GM18520 (cell line): ENCODE measurements around the gene RBM47.
"Not testable (repeated sequence)": the region's sequence is repeated elsewhere in the genome, so short reads cannot be mapped to it uniquely, and the experiment has no call there.

Experiments
- ATAC-seq: cut with Tn5 transposase; IDR thresholded peaks from one replicate; pipeline ENCODE4 v1.9.1; 2021; ENCODE audit not compliant: unreplicated experiment

The RBM47 gene

DNA sequence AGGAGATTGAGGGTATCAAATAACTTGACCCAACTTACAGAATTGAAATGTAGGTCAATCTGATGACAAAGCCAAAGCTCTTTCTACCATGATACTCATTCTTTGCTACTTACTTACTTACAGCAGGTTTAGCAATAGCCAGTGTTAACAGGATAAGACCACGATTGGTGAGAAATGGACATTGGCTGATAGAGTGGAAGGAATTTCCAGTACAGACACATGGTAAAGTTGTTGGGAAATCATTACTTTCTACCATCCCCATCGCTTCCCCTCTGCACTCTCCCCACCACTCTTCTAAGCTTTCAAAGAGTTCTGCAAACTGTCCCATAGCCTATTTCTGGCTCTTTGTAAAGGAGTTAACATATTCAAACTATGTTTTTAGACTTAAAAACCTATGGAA, 174.8 kb downstream of the RBM47 start:
- ATAC-seq = no peak

DNA sequence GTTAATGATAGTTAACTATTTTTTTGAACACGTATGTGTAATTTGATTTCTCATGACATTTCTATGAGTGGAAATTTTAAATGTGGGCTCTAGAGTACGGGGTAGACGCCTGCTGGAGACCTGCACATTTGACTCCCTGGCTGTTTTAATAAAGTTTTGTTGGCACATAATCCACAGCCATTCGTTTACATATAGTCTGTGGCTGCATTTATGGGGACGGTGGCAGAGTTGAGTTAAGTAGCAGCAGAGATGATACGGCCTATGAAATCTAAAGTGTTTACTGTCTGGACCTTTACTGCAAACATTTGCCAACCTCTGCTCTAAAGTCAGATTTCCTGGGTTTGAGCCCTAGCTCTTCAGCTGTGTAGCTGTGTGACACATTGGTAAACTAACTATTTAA, 175.8 kb downstream of the RBM47 start:
- no peak for ATAC-seq

DNA sequence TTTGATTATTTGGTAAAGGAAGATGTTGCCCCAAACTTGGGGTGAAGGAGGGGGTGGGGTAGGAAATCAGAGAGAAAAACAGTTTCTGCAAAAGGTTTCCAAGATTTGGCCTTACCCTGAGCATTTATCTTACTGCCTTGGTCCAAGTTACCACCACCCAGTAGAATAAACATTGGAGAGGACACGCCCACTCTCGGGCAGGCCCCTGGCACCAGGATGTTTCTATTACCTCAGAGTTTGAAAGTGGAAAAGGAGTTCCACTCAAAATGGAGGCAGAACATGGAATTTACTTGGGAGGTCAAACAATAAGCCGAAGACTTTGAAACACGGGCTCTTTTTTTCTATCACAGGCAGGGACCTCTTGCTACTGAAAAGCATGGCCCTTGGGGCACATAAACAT, 180.8 kb downstream of the RBM47 start:
- no peak for ATAC-seq

DNA sequence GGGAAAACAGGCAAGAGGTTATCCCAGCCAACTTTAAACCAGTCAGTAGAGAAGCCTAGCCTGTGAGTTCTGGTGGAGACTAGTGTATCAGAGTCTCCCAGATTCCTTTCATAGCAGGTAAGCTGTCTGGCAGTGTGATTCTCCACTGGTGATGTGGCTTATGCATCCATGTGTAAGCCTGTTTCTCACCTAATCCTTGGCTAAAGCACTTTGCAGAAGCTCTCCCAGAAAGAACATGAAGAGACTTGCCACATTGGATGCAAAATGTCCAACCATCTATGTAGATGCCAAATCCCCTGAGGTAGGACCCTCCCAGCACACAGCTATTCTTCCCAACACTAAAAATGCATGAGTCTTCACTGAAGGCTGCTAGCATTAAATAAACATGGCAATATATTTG, 182.8 kb downstream of the RBM47 start:
- ATAC-seq = no peak

DNA sequence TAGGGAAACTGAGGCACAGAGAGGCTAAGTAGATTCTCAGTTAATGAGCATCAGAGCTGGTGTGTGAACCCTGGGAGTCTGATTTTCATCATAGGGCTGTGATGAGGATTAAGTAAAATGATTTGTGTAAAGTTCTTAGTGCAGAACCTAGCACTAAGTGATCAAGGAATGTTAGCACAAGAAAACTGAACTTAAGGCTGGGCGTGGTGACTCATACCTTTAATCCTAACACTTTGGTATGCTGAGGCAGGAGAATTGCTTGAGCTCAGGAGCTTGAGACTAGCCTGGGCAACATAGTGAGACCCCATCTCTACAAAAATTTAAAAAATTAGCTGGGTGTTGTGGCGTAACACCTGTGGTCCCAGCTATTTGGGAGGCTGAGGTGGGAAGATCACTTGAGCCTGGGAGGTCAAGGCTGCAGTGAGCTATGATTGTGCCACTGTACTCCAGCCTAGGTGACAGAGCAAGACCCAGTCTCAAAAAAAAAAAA, 183.4 kb downstream of the RBM47 start:
- ATAC-seq = not testable (repeated sequence)

DNA sequence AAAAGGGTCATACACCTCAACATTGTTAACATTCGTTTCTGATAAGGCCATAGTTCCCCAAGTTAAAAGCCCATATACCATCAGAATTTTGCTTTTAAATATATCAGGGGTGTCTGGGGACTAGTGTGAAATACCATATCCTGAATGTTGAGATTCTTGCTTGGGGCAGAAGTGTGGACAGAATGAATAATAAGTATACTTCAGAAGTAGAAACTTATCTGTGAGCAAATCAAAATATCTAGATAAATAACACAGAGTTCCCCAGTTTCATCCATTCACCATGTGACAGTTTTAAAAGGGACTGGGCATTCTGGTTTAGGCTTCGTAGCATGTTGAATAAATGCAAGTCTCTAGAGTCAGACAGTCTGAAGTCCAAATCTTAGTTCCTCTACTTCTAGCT, 184.0 kb downstream of the RBM47 start:
- no peak for ATAC-seq

DNA sequence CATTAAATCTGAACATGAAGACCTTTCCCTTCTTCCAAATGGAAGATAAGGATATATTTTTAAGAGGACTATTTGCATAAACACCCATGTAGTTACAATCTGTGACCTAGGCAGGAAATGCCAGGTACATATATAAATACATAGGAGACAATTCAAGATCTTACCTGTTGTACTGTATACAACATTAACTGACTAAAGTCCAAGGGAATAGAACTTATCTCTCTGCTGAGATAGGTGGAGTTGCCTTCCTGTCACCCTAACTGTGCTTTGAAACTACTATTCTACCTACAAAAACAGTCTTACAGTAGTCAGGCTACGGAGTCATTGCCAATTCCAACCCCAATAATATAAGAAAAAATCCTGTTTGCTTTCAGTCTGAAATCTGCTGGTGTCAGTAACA, 188.2 kb downstream of the RBM47 start:
- no peak for ATAC-seq

DNA sequence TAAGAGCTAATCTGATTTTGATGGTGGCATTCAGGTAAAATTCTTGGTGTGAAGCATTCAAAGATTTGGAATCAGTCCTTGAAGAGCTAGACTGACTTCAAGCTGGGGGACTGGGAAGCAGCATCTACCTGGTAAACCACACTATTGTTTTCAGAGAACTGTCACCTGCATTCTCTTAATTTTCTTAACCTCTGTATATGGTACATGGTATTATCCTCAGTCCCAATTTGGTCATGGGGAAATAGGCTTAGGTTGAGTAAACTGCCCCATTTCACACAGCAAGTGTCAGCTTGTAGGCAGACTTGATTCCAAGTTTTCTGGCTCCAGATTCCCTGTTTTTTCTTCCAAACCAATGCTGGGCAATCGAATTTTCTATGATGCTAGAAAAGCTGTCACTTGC, 190.1 kb downstream of the RBM47 start:
- ATAC-seq = no peak

DNA sequence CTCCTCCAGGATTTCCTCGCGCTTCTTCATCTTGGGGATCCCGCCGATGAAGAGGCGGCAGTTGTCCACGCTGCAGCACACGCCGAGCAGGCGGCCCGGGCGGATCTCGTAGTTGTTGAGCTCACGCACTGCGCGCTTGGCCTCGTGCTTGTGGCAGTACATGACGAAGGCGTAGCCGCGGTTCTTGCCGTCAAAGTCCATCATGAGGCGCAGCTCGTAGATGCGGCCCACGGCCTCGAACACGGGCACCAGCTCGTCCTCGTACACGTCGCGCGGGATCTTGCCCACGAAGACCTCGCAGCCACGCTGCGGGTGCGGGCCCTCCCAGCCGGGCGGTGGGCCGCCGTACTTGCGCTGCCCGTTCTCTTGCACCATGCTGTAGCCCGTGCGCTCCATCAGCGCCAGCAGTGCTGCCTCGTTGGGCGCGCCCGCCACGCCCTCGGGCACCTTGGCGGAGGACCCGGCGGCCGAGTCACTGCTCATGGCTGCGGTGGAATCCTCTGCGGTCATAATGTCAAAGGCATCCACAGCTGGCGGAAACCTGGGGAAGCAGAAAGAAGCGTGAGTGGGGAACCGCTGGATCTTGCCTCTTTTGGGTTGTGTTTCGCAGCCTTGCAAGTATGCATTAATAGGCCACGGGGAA, 191.2 kb downstream of the RBM47 start:
- ATAC-seq = no peak

DNA sequence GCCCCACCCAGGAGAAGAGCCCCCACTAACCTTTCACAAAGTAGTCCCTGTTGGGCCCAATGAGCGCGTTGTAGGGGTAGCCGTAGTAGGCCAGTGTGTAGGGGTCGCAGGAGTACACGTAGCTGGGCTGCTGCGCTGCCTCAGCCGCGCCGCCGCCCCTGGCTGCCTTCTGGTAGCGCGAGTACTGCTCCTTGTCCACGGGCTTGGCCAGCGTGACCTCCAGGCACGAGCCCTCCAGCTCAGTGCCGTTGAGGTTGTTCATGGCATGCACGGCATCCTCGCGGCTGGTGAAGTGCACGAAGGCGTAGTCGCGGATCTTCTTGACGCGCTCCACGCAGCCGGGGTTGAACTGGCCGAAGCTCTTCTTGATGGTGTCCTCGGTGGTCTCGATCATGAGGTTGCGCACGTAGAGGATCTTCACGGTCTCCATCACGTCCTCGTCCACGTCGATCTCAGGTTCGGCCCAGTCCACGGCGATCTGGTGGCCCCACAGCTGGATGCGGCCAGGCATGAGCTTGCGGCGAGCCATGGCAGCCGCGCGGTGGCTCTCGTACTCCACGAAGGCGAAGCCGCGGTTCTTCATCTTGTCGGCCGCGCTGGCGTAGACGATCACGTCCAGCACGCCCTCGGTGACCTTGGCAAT, 191.8 kb downstream of the RBM47 start:
- no peak for ATAC-seq

DNA sequence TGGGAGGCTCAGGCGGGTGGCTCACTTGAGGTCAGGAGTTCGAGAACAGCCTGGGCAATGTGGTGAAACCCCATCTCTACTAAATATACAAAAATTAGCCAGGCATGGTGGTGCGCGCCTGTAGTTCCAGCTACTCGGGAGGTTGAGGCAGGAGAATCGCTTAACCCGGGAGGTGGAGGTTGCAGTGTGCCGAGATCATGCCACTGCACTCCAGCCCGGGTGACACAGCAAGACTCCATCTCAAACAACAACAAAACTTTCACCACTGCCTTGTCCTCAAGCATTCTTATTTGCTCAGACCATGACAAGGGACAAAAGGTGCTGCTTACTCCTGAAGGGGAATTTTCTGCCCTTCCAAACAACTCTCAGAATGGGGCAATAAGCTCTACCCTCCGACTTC, 194.4 kb downstream of the RBM47 start:
- ATAC-seq = not testable (repeated sequence)

DNA sequence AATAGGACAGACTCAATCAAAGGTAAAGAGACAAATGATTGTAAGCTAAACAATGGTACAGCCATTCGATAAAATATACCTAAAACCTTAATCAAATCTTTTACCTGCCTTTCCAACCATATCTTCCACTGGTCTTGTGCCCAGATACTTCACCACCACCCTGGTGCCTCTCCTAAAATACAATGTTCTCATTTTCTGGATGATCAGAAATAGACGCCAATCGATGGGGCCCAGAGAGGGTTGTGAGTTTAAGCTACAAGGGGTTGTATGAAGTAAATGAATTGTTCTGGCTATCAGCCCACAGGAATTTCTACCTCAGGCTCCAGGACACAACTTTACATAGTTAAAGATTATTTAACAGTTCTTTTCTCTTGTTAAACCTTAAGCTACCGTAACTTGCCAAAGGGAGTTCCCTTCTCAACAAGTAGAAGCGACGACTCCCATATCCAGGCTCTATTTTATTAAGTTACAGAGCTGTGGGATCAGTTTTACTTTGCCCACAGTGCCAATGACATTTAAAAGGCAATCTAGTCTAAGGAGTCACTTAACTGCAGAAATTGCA, 195.5 kb downstream of the RBM47 start:
- no peak for ATAC-seq

DNA sequence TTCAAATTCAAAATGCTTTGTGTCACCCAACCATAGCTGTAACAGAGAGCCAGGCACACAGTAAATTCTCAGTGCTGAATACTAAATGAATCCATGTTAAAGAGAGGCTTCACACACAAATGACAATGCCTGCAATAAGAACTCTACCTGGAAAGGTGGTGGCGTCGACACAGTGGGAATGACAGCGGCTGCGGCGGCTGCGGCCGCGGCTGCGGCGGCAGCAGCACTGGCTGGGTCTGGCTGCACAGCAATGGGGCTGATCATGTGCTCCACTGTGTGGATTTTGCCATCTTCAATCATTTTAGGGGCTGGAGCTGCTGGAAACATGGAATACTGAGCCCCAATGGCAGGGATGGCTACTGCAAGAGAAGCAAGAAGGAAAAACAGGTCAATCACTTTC, 197.2 kb downstream of the RBM47 start:
- ATAC-seq = no peak

DNA sequence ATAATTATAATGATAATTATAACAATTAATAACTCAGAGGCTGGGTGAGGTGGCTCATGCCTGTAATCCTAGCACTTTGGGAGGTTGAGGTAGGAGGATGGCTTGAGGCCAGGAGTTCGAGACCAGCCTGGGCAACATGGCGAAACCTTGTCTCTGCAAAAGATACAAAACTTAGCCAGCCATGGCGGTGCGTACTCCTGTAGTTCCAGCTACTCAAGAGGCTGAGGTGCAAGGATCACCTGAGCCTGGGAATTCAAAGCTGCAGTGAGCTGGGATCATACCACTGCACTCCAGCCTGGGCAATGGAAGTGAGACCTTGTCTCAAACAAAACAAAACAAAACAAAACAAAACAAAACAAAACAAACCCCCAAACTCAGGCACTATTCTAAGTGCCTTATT, 201.8 kb downstream of the RBM47 start:
- ATAC-seq = not testable (repeated sequence)

DNA sequence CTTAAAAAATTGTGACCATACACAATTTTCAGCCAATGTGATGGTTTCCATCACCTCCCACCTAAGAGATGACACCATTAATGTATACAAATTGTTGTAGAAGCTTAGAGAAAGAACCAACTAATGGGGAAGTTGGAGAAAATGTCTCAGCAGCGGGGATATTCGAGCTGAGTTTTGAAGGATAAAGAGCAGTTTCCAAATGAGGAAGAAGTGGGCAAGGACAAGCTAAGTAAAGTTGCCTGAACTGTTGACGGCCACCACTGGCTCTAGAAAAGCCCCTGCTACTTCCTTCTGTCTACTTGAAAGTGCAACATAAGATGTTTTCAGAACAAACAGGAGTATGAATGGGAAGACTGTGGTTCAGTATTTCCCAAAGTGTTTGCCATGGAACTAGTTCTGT, 202.5 kb downstream of the RBM47 start:
- no peak for ATAC-seq

DNA sequence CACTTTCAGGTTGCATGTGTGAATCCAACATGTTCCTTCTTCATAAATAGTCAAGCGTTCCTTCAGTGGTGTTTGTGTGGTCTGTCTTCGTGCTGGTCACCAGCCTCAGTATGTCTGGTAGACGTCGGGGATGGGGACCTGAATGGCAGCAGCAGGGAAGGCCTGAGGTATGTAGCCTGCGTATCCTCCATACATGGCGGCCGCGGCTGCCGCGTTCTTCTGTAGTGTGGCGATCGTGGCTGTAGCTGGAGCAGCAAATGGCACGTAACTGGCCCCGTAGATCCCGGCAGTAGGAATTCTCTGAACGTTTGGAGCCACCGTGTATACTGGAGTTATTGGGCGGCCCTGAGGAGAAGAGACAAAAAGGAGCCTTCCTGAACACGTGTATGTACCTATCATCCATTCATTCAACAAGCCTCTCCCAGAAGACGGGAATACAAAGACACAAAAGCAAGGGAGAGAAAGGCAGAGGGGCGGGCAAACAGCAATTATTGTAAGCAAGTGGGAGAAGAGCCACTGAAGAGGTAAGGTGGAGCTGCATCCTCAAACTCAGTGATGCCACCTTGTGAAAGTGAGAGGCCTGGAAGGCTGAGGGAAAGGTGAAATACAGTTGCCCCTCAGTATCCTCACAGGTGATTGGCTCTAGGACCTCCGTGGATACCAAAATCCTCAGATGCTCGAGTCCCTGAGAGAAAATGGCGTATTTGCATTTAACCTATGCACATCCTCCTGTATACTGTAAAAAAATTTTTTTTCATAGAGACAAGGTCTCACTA, 203.7 kb downstream of the RBM47 start:
- ATAC-seq = no peak

DNA sequence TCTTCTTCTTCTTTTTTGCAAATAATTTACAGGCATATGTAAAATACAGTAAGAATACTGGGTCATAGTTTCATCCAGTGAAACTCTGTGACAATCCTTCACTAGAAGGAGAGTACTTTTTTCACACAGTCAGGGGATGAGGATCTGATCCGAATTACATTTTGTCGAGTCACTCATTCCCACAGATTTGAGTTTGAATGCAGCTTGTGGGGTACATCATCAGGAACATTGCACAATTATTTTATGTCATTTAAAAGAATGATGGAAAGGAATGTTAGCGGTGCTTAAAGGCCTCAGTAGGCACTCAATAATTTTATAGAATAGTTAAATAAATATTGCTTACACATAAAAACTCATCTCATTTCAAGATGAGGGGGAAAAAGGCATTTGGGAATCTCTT, 205.9 kb downstream of the RBM47 start:
- no peak for ATAC-seq

DNA sequence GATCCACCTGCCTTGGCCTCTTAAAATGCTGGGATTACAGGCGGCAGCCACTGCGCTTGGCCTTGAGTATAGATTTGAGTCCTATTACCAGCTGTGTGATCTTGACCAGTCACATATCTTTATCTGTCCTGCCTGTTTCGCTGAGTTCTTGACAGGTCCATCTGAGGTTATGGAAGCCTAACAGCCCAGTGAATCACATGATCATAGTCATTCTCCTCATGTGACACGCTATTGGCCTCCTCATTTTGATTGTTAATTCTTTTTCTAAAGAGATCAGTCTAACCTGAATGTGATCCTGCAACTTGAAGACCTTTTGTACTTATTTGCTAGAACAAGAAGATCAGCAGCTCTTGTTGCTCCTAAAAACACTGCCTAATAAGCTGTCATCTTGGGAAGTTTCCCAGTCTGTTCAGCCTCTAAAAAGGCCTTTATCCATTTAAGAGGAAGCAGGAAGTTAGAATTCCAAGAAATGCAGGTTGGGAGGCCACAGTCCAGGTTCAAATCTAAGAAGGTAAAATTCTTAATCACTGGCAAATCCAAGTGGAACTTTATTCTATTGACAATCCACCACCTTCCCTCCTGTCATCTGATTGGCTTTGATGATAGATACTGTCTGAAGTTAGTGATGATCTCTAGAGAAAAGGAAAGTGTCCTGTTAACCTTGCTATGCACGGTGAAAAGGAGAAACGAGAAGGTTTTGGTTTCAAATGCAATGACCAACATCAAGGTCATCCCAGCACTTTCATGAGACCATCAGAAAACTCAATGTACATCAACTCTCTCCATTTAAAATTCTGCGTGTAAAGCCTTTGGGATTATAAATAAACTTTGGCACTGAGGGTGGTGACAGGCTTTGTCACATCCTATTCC, 207.6 kb downstream of the RBM47 start:
- ATAC-seq = no peak

DNA sequence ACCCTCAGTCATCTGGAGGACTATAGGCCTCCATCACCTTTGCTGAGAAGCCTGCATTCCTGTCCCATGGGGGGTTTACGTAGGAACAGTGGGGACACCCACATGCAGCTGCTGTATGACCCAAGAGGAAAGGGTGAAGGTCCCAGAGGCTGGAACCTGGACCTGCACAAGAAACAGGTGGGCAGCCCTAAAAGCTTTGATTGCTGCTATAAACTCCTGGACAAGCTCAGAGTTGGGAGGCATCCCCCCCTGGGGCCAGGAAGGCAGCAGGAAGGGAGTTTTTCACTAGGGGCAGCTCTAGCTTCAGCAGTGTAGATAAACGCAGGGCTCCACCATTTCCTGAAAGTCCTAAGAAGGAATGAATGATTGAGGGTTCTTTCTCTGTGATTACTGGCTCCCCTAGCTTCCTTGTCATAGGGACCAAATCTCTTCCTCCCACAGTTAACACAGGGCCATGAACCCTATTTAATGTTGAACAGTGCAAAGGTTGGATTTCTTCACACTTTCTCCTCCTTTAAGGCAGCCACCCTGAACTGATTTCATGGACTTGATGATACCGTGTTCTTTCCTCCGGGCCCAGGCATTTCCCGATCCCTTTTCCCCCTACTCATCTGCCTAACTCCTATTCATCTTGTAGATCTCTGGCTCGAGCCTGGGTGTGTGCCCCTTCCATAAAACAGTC, 210.3 kb downstream of the RBM47 start:
- ATAC-seq = no peak
